PC-3 (cell line): ENCODE results near the gene CCDC93. TPM values are rescaled to one million over a fixed set of nuclear protein-coding genes. Genes with fewer than 3 reads are reported as not detected.

Source experiments
- ATAC-seq: fragments of 200-7000 bp; cut with Tn5 transposase; 2 replicates; pipeline ENCODE4 v1.9.1; 2020; ENCODE audit warnings: mild to moderate bottlenecking, moderate library complexity
- BruUV-seq: library from RNA; stranded (reverse); fragments of 400-500 nt; replicated peaks from 2 replicates; lab custom pipeline; 2021; lab: Mats Ljungman, UMichigan
- CTCF ChIA-PET: fragments of 300-600 bp; sonication (Branson Sonifier 250); formaldehyde crosslinking; loops from one replicate; lab custom pipeline; 2022; ENCODE audit warnings: antibody characterized with exemption; lab: Charles Lee
- POLR2A ChIA-PET: fragments of 300-600 bp; sonication (Branson Sonifier 250); formaldehyde crosslinking; loops from one replicate; lab custom pipeline; 2022; ENCODE audit warnings: antibody characterized with exemption; ENCODE audit not compliant: unreplicated experiment; lab: Charles Lee
- DNase-seq: peaks from one replicate; pipeline ENCODE4 v3.0.0-alpha.2; 2015
- H2AFZ ChIP-seq: fragments of 300-600 bp; sonication (generic); 2 replicates; pipeline ENCODE4 v1.6.0; 2016; ENCODE audit warnings: antibody characterized with exemption, low read length
- H3F3A ChIP-seq: fragments of 300-600 bp; sonication (generic); one replicate; pipeline ENCODE4 v1.6.0; 2017; ENCODE audit warnings: antibody characterized with exemption, low read length, control low read depth, mild to moderate bottlenecking; ENCODE audit not compliant: unreplicated experiment
- H3K27ac ChIP-seq: fragments of 300-600 bp; sonication (generic); 2 replicates; pipeline ENCODE4 v1.5.1; 2016; ENCODE audit warnings: mild to moderate bottlenecking, low read length
- H3K27me3 ChIP-seq: fragments of 300-600 bp; sonication (generic); 2 replicates; pipeline ENCODE4 v1.6.1; 2016; ENCODE audit warnings: low read length, mixed read lengths
- H3K36me3 ChIP-seq: fragments of 300-600 bp; sonication (generic); 2 replicates; pipeline ENCODE4 v1.6.1; 2016; ENCODE audit warnings: low read depth, mixed run types, low read length, mixed read lengths
- H3K4me1 ChIP-seq: fragments of 300-600 bp; sonication (generic); 2 replicates; pipeline ENCODE4 v1.5.1; 2016; ENCODE audit warnings: low read length; ENCODE audit not compliant: insufficient read depth
- H3K4me2 ChIP-seq: fragments of 300-600 bp; sonication (generic); 2 replicates; pipeline ENCODE4 v1.6.0; 2016; ENCODE audit warnings: low read length
- H3K4me3 ChIP-seq: fragments of 300-600 bp; sonication (generic); 2 replicates; pipeline ENCODE4 v1.5.1; 2016; ENCODE audit warnings: mild to moderate bottlenecking, low read length, mixed read lengths
- H3K79me2 ChIP-seq: fragments of 300-600 bp; sonication (generic); 2 replicates; pipeline ENCODE4 v1.6.1; 2017; ENCODE audit warnings: low read length, mixed read lengths
- H3K9ac ChIP-seq: fragments of 300-600 bp; sonication (generic); 2 replicates; pipeline ENCODE4 v1.6.0; 2016; ENCODE audit warnings: mild to moderate bottlenecking, low read length
- H3K9me2 ChIP-seq: fragments of 300-600 bp; sonication (generic); replicated peaks from 2 replicates; pipeline ENCODE4 v1.6.1; 2016; ENCODE audit warnings: mixed run types, low read length, mixed read lengths
- H3K9me3 ChIP-seq: fragments of 300-600 bp; sonication (generic); 2 replicates; pipeline ENCODE4 v1.6.1; 2016; ENCODE audit warnings: low read length, mixed read lengths
- H4K20me1 ChIP-seq: fragments of 300-600 bp; sonication (generic); 2 replicates; pipeline ENCODE4 v1.6.1; 2016; ENCODE audit warnings: low read length, mixed read lengths
- CTCF ChIP-seq: fragments of 300-600 bp; sonication (generic); conservative IDR thresholded peaks from 2 replicates; pipeline ENCODE4 v1.5.1; 2017; ENCODE audit warnings: antibody characterized with exemption, low read depth, mild to moderate bottlenecking, low read length
- EZH2 ChIP-seq: fragments of 300-600 bp; sonication (generic); IDR thresholded peaks from one replicate; pipeline ENCODE4 v1.6.1; 2017; ENCODE audit warnings: antibody characterized with exemption, mild to moderate bottlenecking, low read length; ENCODE audit not compliant: unreplicated experiment
- EZH2phosphoT487 ChIP-seq: fragments of 300-600 bp; sonication (generic); IDR thresholded peaks from 2 replicates; pipeline ENCODE4 v1.6.1; 2018; ENCODE audit warnings: mild to moderate bottlenecking, antibody characterized with exemption, low read length, borderline replicate concordance
- intact Hi-C: fragments of 100-400 bp; cut with micrococcal nuclease; formaldehyde crosslinking; loops from 2 replicates; pipeline ENCODE4 v1.9.0; 2023
- total RNA-seq: library from RNA; depleted of rRNA; stranded (reverse); fragments of >200 nt; gene quantifications from 2 replicates; pipeline ENCODE4 v1.2.3, GENCODE V29; 2014

Gene CCDC93
- total RNA-seq, 1 experiment from 2014 or later: 14.0 TPM

DNA sequence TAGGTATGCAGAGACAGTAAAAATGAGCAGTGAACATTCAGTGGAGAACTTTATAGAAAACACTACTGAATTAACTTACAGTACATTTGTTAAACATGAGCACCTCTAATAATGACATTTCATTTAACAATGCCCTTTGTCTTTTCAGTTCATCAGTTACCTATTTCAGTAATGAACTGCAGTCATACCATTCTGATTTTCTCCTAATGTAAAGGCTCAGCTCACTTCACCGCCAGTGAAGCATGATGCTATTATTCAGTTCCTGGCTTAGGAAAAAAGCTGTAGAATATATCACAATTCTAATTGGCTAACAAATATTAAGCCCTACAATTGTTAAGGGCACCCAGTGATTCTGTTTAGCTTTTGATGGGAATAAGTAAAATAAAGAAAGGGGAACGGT, 37.1 kb upstream of the CCDC93 start:
- no TSS peak for BruUV-seq
- H3K27ac ChIP-seq: no peak overlapping the region
- H3K4me3 ChIP-seq: no peak overlapping the region
- H3K4me2 ChIP-seq: peak overlapping the region; percentile 64
- ATAC-seq (no peak), DNase-seq (no peak)
- H3K36me3 ChIP-seq: no peaks in the 10 kb centered on the region
- no peaks in the 10 kb centered on the region for H3K79me2 ChIP-seq
- H3K9me2 ChIP-seq: no peaks in the 10 kb centered on the region
- H3K4me1 ChIP-seq: peaks cover 43% of the 10 kb centered on the region
- H2AFZ ChIP-seq: no peak overlapping the region
- no peaks in the 10 kb centered on the region for H4K20me1 ChIP-seq
- intact Hi-C loops: no loop called here
- H3K9ac ChIP-seq: no peak overlapping the region
- H3K27me3 ChIP-seq: no peaks in the 10 kb centered on the region
- no peaks in the 10 kb centered on the region for H3F3A ChIP-seq
- TF ChIP-seq EZH2 (no peak), EZH2phosphoT487 (no peak), CTCF (no peak)
- ChIA-PET POLR2A (interaction anchor here (0.6 kb wide), 2 partner anchors 22 to 285 kb away, joined by 3 to 7 read pairs; no protein-coding TSS in a partner anchor), CTCF (interaction anchor here (0.7 to 1.0 kb wide), 2 partner anchors 38 to 48 kb away, joined by 3 to 4 read pairs; no protein-coding TSS in a partner anchor)
- no peaks in the 10 kb centered on the region for H3K9me3 ChIP-seq

DNA sequence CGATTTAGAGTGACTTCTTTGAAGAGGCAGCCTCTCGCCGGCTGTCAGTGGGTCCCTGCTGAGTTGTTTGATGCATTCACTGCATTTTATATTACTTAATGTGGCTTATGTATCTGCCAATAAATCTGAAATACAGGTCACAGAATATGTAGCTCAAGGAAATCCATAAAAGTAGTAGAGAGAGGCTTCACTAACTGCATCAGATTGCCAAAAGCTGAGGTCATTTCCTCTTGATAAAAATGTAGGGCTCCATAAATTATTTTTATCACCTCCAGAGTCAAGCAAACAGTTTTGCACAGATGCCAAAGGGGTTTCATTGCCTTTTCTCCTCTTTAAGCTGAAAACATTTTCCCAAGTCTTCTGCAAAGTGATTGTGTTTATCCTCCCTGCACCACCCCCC, 36.5 kb upstream of the CCDC93 start:
- intact Hi-C loops: no loop called here
- Histone ChIP-seq H3K4me1 (peaks cover 43% of the 10 kb centered on the region), H3K79me2 (no peaks in the 10 kb centered on the region), H3K4me3 (no peak overlapping the region), H2AFZ (peak overlapping the region; percentile 8; the same call in 1 of the 2 replicates), H3K4me2 (peak overlapping the region; percentile 64), H4K20me1 (no peaks in the 10 kb centered on the region), H3K27ac (peak overlapping the region; percentile 43), H3K9me2 (no peaks in the 10 kb centered on the region), H3K9ac (no peak overlapping the region), H3K36me3 (no peaks in the 10 kb centered on the region), H3F3A (no peaks in the 10 kb centered on the region), H3K9me3 (no peaks in the 10 kb centered on the region), H3K27me3 (no peaks in the 10 kb centered on the region)
- peak; percentile 67 for DNase-seq
- ChIA-PET POLR2A (interaction anchor here (0.6 kb wide), 1 partner anchor 428 kb away, joined by 3 read pairs; no protein-coding TSS in a partner anchor), CTCF (interaction anchor here (0.7 to 1.0 kb wide), 2 partner anchors 39 to 47 kb away, joined by 3 to 4 read pairs; no protein-coding TSS in a partner anchor)
- peak; percentile 60 for ATAC-seq
- BruUV-seq: no TSS peak
- TF ChIP-seq EZH2phosphoT487: no peak

GRCh38 chr2:118049816-118050140, 35.9 kb upstream of the CCDC93 start:
- no peaks in the 10 kb centered on the region for H4K20me1 ChIP-seq
- peak overlapping the region; percentile 43 for H3K27ac ChIP-seq
- ChIA-PET CTCF (interaction anchor here (1.0 kb wide), 1 partner anchor 46 kb away, joined by 4 read pairs; no protein-coding TSS in a partner anchor), POLR2A (interaction anchor here (0.6 kb wide), 1 partner anchor 427 kb away, joined by 3 read pairs; no protein-coding TSS in a partner anchor)
- TF ChIP-seq EZH2: no peak
- TF ChIP-seq CTCF: no peak
- no peak for TF ChIP-seq EZH2phosphoT487
- H3K9me2 ChIP-seq: no peaks in the 10 kb centered on the region
- no peaks in the 10 kb centered on the region for H3K27me3 ChIP-seq
- no peak overlapping the region for H3K4me3 ChIP-seq
- H3K9me3 ChIP-seq: no peaks in the 10 kb centered on the region
- no peaks in the 10 kb centered on the region for H3K79me2 ChIP-seq
- intact Hi-C loops: loop anchor here (5.0 kb wide), 4 partner anchors 113 to 818 kb away; no protein-coding TSS in a partner anchor
- DNase-seq (no peak), ATAC-seq (no peak)
- peak overlapping the region; percentile 64 for H3K4me2 ChIP-seq
- H3K9ac ChIP-seq: no peak overlapping the region
- H3K4me1 ChIP-seq: peaks cover 43% of the 10 kb centered on the region
- no peaks in the 10 kb centered on the region for H3F3A ChIP-seq
- no peaks in the 10 kb centered on the region for H3K36me3 ChIP-seq
- no TSS peak for BruUV-seq
- 0 out of 2 replicates have a peak overlapping the region, but pooled peaks have one; percentile 8 for H2AFZ ChIP-seq
